ENCODE data around the gene MALRD1.

MALRD1 gene

DNA sequence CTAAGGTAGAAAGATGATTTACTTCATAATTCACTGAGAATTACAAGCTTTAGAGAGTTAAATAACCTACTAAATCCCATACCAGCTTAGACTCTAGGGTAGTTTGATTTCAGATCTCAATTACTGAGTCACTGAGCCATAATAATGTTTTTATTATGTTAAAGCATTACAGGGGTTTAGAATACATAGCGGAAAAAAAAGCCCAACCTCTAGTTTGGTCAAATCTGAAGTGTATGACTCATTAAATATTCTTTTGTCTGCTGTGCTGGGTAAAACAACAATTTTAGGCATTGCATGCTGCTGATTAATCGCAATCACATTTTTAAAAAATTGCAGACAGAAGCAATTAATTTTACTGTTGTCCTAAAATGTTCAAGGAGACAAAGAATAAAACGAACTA lies 48.5 kb downstream of the MALRD1 start:
- in situ Hi-C loops (cut with MboI; ENCODE audit: low pct_unique_long_range_greater_than_20kb, low sequenced_read_pairs): no loop called here
- no peak for DNase-seq

GRCh38 chr10:19098803-19099202 lies 50.2 kb downstream of the MALRD1 start:
- DNase-seq: no peak
- in situ Hi-C loops (cut with MboI; ENCODE audit: low pct_unique_long_range_greater_than_20kb, low sequenced_read_pairs): no loop called here

DNA sequence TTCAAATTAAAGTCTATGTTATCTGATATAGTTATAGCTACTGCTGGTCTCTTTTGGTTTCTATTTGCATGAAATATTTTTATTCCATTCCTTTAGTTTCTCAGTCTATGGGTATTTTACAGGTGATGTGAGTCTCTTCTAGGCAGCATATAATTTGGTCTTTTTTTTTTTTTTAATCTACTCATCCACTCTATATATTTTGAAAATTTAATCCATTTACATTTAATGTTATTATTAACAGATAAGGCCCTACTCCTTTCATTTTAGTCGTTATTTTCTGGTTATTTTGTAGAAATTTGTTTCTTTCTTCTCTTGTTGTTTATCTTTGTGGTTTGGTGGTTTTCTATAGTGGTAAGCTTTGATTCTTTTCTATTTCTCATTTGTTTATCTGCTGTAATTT lies 58.8 kb downstream of the MALRD1 start:
- in situ Hi-C loops (cut with MboI; ENCODE audit: low pct_unique_long_range_greater_than_20kb, low sequenced_read_pairs): no loop called here
- DNase-seq: no peak

DNA sequence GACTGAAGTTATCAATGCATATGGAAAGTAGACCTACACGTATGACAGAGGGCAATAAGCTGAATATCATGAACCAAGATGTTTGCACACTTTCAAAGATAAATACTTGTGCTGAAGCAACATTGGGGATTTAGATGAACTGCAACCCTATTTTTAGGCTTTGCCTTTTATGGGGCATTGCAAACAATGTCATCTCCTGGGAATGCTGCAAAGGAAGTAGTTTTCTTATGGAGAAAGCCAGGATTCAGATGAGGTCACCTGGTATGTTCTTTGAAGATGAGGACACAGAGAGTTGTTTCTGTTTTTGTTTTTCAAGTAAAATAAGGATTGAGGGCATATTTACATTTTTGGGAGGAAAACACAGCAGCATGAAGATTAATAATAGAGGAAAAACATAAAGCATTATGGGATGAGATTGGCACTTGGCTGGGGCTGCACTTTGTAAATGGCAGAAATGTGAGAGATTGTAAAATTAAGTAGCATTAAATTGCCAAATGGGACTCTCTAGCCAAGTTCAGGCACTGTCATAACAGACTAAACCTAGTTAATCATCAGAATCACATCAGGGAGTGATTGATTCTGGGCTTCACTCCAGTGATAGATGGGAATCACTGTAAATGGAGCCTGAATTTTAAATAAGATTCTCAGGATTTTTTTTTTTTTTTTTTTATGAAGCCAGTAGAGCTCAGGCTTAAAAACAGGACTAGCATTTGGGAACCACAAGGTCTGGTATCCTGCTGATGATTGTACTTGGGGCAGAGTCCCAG lies 63.1 kb downstream of the MALRD1 start:
- in situ Hi-C loops (cut with MboI; ENCODE audit: low pct_unique_long_range_greater_than_20kb, low sequenced_read_pairs): no loop called here
- no peak for DNase-seq

GRCh38 chr10:19117438-19117837 lies 68.8 kb downstream of the MALRD1 start:
- DNase-seq: no peak
- in situ Hi-C loops (cut with MboI; ENCODE audit: low pct_unique_long_range_greater_than_20kb, low sequenced_read_pairs): no loop called here

GRCh38 chr10:19119191-19119590 lies 70.6 kb downstream of the MALRD1 start:
- in situ Hi-C loops (cut with MboI; ENCODE audit: low pct_unique_long_range_greater_than_20kb, low sequenced_read_pairs): no loop called here
- DNase-seq: no peak

GRCh38 chr10:19120381-19120908 lies 71.8 kb downstream of the MALRD1 start:
- no peak for DNase-seq
- in situ Hi-C loops (cut with MboI; ENCODE audit: low pct_unique_long_range_greater_than_20kb, low sequenced_read_pairs): no loop called here

DNA sequence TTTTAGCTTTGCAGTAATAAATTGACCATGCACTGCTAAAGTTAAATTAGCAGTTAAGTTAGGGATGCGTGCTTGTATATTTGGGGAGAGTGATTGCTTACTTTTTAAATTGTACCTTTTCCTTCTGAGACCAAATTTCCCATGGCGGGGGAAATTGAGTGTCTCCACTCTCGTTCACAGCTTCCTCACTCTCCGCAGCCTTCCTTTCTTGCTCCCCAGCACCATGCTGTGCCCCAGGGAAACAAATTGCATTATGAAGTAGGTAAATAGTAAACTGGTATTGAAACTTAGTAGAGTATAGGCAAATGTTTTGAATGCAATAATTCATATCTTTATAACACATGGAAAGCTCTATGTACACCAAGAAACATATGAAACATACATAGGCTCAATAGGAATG lies 85.4 kb downstream of the MALRD1 start:
- no peak for DNase-seq
- in situ Hi-C loops (cut with MboI; ENCODE audit: low pct_unique_long_range_greater_than_20kb, low sequenced_read_pairs): no loop called here

DNA sequence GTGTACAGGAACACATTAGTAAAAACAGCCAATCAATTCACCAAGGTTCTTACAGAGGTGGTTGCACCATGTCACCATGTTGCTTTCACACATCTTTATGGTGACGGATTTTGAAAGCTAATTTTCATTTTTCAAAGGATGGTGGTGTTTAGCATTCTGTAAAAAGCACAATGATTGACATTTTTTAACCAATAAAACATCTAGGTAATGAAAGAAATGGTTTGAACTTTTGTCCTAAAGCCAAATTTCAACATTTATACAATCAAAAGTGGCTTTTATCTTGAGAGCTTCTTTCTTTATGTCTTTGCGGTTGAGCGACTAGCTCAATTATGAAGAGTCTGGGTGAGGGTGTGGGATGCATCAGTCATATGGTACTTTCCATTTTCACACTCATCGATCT lies 94.4 kb downstream of the MALRD1 start:
- no peak for DNase-seq
- in situ Hi-C loops (cut with MboI; ENCODE audit: low pct_unique_long_range_greater_than_20kb, low sequenced_read_pairs): no loop called here

DNA sequence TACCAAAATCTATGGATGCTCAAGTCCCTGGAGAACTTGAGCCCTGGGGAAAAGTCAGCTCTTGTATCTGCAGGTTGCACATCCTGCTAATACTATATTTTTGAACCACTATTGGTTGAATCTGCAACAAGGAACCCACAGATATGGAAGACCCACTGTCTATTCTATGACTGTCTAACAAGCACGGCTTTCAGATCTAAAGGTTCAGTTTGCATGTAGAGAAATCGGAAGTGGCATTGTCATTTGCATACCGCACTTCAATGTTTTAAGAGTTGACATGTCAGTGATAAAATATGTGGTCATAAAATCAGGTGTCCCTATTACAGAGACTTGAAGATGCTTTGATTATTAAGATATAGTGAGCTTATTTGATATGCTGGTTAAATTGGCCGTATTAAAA lies 95.6 kb downstream of the MALRD1 start:
- in situ Hi-C loops (cut with MboI; ENCODE audit: low pct_unique_long_range_greater_than_20kb, low sequenced_read_pairs): no loop called here
- no peak for DNase-seq

DNA sequence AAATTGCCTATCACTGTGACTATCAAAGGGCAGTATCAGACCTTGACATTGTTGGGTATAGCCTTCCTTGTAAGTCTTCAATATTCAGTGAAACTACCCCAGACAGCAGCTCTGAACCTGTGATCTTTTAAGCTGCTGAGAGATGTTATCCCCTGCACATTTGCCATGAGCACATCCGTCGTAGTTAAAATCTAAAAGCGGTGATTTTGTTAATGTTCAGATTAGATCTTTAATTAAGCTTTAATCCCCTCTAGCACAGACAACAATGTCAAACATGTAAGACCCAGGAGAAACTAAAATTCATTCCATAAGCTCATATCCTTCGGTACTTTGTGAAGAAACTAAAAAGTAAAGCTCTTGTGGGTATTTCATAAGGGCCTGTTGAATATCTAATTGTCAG lies 105.8 kb downstream of the MALRD1 start:
- in situ Hi-C loops (cut with MboI; ENCODE audit: low pct_unique_long_range_greater_than_20kb, low sequenced_read_pairs): no loop called here

GRCh38 chr10:19158358-19158757 lies 109.8 kb downstream of the MALRD1 start:
- in situ Hi-C loops (cut with MboI; ENCODE audit: low pct_unique_long_range_greater_than_20kb, low sequenced_read_pairs): no loop called here

More for the DNA sequence above, 105.8 kb downstream of the MALRD1 start:
- DNase-seq: no peak

GRCh38 chr10:19158870-19159269 lies 110.3 kb downstream of the MALRD1 start:
- DNase-seq: no peak
- in situ Hi-C loops (cut with MboI; ENCODE audit: low pct_unique_long_range_greater_than_20kb, low sequenced_read_pairs): no loop called here

More at GRCh38 chr10:19158358-19158757, 109.8 kb downstream of the MALRD1 start:
- DNase-seq: no peak

- in situ Hi-C loops (cut with MboI; ENCODE audit: low pct_unique_long_range_greater_than_20kb, low sequenced_read_pairs): no loop called here
Observed at GRCh38 chr10:19164461-19164860, 115.9 kb downstream of the MALRD1 start.

DNA sequence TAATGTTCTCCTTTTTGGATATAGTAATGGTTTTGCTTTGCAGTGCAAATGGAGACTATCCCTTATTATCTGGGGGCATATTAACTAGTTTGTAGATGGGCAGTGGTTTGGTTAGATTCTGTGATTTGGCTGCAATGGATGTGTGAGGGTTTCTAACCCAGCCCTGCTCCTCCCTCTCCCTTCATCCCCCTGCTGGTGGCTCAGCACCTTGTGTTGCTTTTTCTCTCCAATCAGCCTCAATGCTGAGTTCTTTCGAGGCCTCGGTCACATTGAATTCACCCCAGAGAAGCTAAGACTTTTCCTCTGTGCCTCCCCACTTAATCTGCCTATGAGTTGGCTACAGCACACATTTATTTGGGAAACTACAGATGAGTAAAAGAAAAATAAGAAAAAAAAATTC lies 120.0 kb downstream of the MALRD1 start:
- no peak for DNase-seq
- in situ Hi-C loops (cut with MboI; ENCODE audit: low pct_unique_long_range_greater_than_20kb, low sequenced_read_pairs): no loop called here

More at GRCh38 chr10:19164461-19164860, 115.9 kb downstream of the MALRD1 start:
- no peak for DNase-seq

DNA sequence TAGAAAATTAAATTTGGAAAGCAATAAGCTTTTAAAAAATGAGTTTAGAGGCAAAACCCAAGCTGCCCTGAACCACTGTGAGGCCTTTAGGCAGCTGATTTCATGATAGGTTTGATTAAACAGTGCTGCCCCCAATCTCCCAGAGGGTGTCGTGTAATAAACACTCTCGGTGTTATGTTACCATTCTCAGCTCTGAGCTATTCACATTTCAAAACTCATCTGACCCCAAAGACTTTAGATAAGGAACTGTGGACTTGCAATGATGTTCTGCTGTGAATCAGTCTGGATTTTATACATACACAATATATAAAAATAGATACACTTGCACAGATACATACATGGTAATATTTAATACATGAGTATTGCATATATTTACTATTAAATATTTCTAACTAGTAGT lies 120.4 kb downstream of the MALRD1 start:
- DNase-seq: no peak
- in situ Hi-C loops (cut with MboI; ENCODE audit: low pct_unique_long_range_greater_than_20kb, low sequenced_read_pairs): no loop called here

- in situ Hi-C loops (cut with MboI; ENCODE audit: low pct_unique_long_range_greater_than_20kb, low sequenced_read_pairs): no loop called here
- no peak for DNase-seq
Observed at GRCh38 chr10:19169684-19170083, 121.1 kb downstream of the MALRD1 start.

GRCh38 chr10:19178675-19179074 lies 130.1 kb downstream of the MALRD1 start:
- no peak for DNase-seq
- in situ Hi-C loops (cut with MboI; ENCODE audit: low pct_unique_long_range_greater_than_20kb, low sequenced_read_pairs): no loop called here

DNA sequence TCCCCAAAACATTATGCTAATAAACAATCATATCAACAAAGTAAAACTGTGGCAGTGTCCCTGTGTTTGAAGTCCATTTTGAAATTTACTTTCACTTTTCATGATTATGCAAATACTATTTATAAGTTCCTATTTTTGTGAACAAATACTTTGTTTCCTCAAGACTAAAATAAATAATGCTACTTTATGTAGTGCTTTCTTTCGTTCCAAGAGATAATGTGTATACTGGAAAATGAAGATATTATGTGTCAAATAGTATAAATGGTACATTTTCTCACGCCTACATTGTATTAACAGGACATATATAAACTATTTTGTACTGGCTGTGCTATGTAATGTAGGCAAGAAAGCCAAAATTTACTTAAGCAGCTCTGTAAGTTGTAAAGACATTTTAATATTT lies 136.3 kb downstream of the MALRD1 start:
- DNase-seq: no peak
- in situ Hi-C loops (cut with MboI; ENCODE audit: low pct_unique_long_range_greater_than_20kb, low sequenced_read_pairs): no loop called here

GRCh38 chr10:19194866-19195265 lies 146.3 kb downstream of the MALRD1 start:
- DNase-seq: no peak
- in situ Hi-C loops (cut with MboI; ENCODE audit: low pct_unique_long_range_greater_than_20kb, low sequenced_read_pairs): no loop called here

GRCh38 chr10:19195698-19196097 lies 147.1 kb downstream of the MALRD1 start:
- in situ Hi-C loops (cut with MboI; ENCODE audit: low pct_unique_long_range_greater_than_20kb, low sequenced_read_pairs): no loop called here
- DNase-seq: peak; percentile 14

Data from KBM-7 (cell line).